ENCODE data around the gene SORCS1.

- no peak for TF ChIP-seq CTCF (IDR thresholded peaks at IDR 0.05; ENCODE audit: insufficient read depth, low read length, poor library complexity, severe bottlenecking)
- TF ChIP-seq EZH2phosphoT487 (conservative IDR thresholded peaks at IDR 0.05; ENCODE audit: low read length) = no peak
Measured at GRCh38 chr10:106765241-106765754, 399.2 kb downstream of the SORCS1 start.
